HG02885 (cell line): ENCODE results near the gene SCAF4.
"Not testable (repeated sequence)": the region's sequence is repeated elsewhere in the genome, so short reads cannot be mapped to it uniquely, and the experiment has no call there.

Source experiments
- ATAC-seq: cut with Tn5 transposase; IDR thresholded peaks from one replicate; pipeline ENCODE4 v1.9.1; 2021; ENCODE audit warnings: mild to moderate bottlenecking; ENCODE audit not compliant: unreplicated experiment, poor library complexity

Gene SCAF4

GRCh38 chr21:31654340-31654739 lies 77.6 kb downstream of the SCAF4 start:
- ATAC-seq = no peak

- ATAC-seq = not testable (repeated sequence)
Observed at GRCh38 chr21:31651491-31651890, 80.4 kb downstream of the SCAF4 start.

GRCh38 chr21:31650930-31651329 lies 81.0 kb downstream of the SCAF4 start:
- ATAC-seq = no peak

- peak; percentile 94 for ATAC-seq
Observed at GRCh38 chr21:31647650-31648049, 84.3 kb downstream of the SCAF4 start.

- no peak for ATAC-seq
Observed at GRCh38 chr21:31644643-31645042, 87.3 kb downstream of the SCAF4 start.

- no peak for ATAC-seq
Observed at GRCh38 chr21:31641416-31641922, 90.4 kb downstream of the SCAF4 start.

- no peak for ATAC-seq
Observed at GRCh38 chr21:31636874-31637273, 95.0 kb downstream of the SCAF4 start.

- no peak for ATAC-seq
Observed at GRCh38 chr21:31634993-31635392, 96.9 kb downstream of the SCAF4 start.

- not testable (repeated sequence) for ATAC-seq
Observed at GRCh38 chr21:31631881-31632280, 100.0 kb downstream of the SCAF4 start.

- no peak for ATAC-seq
Observed at GRCh38 chr21:31629972-31630711, 101.8 kb downstream of the SCAF4 start.

GRCh38 chr21:31624961-31625491 lies 106.9 kb downstream of the SCAF4 start:
- no peak for ATAC-seq

GRCh38 chr21:31624181-31624580 lies 107.7 kb downstream of the SCAF4 start:
- no peak for ATAC-seq

- peak; percentile 63 for ATAC-seq
Observed at GRCh38 chr21:31623664-31624063, 108.3 kb downstream of the SCAF4 start.

- ATAC-seq = no peak
Observed at GRCh38 chr21:31622397-31622796, 109.5 kb downstream of the SCAF4 start.
